ENCODE results near the gene ZNF662.

GRCh38 chr3:42906848-42907183, 874 bp downstream of the ZNF662 start:
- TF ChIP-seq POLR2A (IDR thresholded peaks at IDR 0.05) (no peak), CTCF (IDR thresholded peaks at IDR 0.05) (no peak)

Data from esophagus squamous epithelium (tissue), 4 donors.